GM21526 (cell line): Measurements from ENCODE around the gene RACGAP1.

ENCODE experiments used
- ATAC-seq: cut with Tn5 transposase; IDR thresholded peaks from one replicate; pipeline ENCODE4 v1.9.1; 2021; ENCODE audit warnings: moderate library complexity; ENCODE audit not compliant: unreplicated experiment, low FRiP score

The RACGAP1 gene

DNA sequence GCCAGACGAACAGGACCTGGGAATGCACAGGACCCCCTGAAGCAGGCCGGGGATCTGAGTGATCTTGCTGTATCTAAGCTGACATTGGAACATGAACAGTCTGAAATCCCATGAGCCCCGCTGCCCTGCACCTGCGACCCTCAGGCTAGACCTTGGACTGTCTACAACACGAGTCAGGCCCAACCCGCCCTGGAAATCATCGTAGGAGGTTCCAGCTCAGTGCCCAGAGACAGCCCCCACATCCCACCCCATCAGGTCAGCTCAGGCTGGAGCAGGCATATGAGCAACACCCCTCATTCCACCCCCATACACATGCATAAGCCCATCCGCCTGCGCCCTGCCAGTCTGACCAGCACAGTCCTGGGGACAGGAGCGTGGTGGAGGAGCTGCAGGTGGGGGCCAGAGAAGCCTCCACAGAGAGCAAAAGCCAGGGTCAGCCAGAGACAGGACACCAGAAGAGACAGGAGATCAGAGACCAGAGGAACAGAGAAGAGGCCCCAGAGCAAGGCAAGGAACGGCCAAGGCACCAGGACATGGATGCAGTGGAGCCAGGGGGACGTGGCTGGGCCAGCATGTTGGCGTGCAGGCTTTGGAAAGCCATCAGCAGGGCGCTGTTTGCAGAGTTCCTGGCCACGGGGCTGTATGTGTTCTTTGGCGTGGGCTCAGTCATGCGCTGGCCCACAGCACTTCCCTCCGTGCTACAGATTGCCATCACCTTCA lies 52.5 kb downstream of the RACGAP1 start, which contains the start of gene AQP6:
TSS of gene AQP6 (plus strand) at position 307 of the 720 bp plus-strand sequence. CDS start at position 534, 227 bp downstream.
- ATAC-seq: no peak

DNA sequence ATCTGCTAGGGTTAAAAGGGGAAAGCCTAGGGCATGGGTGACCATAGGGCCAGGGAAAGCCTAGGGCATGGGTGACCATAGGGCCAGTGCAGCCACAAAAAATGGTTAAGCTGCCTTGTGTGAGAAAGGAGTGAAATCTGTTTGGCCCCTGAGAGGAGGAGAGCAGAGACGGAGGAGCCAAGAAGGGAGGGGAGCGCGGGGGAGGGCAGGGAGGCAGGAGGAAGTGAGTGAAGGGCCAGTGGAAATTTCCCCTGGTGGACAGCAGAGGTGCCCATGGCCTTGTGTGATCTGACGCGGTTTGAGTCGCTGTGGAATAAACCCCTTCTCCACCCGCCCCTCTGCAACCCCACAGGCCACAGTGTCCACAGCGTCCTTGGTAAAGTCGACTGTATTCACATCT lies 53.2 kb downstream of the RACGAP1 start:
- ATAC-seq: no peak

DNA sequence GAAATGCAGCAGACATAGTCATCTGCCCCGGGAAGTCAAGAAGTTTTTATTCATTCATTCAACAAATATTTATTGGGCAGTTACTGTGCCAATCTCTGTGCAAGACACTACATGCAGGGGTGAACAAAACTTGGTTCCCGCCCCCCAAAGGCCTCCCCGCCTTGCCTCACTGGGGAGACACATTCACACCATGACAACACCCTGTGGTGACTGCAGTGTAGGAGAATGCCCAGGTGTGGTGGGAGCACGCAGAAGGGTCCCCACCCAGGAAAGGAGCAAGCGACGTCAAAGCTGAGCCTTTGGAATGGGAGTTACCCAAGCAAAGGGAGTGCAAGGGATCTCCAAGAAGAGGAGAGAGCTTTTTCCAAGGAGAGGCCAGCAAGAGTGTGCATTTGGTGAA lies 54.2 kb downstream of the RACGAP1 start:
- no peak for ATAC-seq

DNA sequence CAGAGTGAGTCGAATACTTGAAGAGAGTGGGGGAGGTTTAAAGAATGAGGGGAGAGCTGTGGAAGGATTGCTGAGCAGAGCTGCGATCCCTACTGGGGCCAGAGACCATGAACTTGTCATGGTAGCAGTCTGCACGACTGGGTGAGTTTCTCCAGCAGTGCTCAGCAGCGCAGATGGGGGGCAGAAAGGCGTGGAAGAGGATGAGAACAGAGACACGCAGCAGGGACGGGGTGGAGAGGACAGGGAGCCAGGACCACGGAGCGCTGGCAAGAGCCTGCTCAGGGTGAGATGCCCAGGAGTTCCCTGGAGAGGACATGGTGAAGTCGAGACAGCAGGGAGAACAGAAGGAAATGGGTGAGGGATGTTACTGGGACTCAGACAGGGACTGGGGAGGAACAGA lies 54.6 kb downstream of the RACGAP1 start:
- no peak for ATAC-seq

DNA sequence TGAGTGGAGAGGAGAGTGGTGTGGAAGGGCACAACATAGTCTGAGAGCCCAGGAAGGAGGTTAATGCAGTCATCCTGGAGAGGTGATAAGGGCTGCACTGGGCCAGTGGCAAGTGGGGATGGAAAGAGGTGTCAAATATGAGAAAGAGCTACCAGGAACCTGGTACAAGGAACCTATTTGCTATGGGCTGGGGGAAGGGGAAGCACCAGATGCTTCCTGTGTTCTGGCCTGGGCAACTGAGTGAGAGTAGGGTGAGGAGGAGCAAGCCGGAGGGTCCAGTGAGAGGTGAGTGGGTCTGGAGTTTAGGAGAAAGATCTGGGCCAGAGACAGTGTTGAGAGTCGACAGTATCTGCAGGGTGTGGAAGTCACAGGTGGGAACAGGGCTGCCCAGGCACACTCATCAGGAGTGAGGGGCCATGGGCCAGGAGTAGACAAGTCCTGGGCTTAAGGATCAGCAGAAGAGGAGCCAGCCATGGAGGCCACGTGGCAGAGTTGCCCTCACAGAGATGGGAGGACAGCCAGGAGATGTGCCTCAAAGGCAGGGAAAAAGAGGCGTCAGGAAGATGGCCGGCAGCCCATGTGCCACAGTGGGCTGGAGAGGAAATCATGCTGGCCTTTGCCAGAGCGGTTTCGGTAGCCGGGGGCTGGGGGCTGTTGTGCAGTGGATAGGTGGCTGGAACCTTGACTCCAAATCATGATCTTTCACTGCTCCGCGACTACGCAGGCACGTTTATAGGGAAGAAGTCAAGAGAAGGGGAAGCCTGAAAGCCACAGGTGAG lies 55.5 kb downstream of the RACGAP1 start:
- ATAC-seq: no peak

DNA sequence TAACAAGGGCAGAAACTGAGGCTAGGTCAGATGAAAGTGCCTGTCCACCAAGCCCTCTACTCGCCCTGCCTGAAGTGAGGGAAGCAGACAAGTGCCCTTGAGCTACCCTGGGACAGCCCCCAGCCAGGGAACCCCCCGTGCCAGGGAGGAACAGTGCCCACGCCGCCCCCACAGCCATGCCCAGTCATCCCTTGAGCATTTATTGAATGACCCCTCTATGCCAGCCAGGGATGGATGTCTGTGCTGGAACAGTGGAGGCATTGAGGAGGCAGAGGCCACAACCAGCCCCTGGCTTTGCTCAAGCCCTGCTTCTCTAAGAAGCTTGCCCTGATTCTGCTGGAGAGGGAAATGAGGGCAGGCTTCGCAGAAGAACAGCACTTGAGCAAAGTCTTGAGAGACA lies 56.3 kb downstream of the RACGAP1 start:
- ATAC-seq: no peak

DNA sequence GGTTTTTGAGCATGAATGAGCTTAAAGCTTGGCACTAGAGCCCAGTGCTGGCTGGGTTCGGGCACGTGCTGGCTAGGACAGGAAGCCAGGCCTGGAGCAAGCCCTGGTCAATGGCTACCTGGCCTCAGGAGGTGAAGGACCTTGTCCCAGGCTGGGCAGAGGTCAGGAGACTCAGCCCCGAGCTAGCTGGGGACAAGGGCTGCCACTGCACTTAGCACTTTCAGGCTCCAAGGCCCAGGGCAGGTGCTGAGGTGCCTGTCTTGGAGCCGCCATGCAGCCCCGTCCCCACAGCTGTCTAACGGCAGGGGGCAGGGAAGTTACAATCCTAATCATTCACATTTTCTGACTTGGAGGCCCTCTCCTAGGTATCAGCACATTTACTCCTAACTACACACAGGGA lies 56.8 kb downstream of the RACGAP1 start:
- ATAC-seq: no peak

DNA sequence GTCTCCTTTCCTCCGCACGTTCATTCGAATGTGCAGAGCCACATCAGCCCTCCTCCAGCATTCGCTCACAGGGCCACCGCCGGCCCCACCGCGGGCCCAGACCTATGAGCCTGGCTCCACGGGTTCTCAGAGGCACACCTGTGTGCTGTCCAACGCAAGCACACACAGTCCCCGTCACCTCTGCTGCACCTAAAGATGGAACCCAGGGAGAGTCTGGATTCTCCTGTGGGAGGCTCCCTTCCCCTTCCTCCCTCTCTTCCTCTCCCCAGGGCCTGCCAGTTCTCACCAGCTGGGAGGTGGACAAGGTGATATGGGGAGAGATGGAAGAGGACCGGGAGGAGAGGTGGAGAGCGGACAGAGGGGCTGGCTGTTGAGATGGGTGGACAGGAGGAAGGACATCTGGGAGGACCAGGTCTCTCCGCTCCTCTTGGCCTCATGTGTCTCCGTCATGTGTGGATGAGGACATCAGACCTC lies 57.5 kb downstream of the RACGAP1 start:
- no peak for ATAC-seq

DNA sequence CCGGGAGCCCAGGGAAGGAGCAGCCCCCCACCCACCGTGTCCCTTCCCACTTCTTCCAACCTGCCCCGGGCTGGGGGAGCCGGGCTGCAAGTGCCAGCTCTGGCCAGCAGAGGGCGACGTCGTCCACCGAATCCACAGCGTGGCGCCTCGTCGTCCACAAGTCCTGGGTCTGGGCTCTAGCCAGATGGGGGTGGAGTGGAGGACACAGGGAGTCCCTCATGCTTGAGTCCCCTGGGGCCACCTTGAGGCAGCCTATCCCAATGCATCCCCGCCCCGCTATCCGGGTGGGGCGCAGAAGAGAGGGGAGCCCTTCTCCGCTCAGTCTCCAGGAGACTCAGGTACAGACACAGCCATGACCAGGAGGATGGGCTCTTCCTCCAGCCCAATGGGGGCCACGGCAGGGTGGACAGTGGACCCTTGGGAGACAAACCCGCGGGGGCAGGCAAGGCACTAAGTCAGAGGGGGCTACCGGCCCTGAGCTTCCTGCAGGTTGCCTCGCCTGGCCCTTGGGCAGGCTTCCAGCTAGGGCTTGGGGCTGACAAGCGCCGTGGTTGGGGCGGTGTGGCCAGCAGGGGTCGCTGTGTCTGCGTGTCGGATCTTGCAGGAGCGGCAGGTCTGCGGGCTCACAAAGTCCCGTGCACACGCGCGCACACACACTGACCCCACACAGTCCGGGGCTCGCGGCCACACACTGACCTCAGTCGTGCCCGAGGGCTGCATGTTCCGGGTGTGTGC lies 58.1 kb downstream of the RACGAP1 start:
- ATAC-seq: peak; percentile 56

DNA sequence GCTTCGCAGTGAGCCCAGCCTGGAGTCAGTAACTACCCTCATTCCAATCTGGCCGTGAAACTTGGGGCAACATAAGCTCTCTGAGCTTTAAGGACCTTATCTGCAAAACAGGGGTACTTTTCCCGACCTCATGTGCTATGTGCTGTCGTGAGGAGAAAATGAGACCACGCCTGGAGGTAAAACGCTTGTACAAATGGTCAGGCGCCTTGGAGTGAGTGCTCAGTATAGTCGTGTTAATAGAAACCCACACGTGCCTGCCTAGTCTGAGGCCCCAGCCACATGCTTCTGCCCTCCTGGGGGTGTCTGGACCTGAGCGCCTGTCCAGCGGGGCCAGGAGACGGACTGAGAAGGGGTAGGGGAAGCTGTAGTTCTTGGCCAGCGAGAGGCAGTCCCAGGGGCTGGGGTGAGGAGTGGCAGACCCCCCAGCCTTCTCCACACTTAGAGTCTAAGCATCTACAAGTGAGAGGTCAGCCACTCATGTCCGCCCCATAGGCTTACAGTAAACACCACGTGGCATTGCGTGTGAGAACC lies 58.7 kb downstream of the RACGAP1 start:
- ATAC-seq: no peak

DNA sequence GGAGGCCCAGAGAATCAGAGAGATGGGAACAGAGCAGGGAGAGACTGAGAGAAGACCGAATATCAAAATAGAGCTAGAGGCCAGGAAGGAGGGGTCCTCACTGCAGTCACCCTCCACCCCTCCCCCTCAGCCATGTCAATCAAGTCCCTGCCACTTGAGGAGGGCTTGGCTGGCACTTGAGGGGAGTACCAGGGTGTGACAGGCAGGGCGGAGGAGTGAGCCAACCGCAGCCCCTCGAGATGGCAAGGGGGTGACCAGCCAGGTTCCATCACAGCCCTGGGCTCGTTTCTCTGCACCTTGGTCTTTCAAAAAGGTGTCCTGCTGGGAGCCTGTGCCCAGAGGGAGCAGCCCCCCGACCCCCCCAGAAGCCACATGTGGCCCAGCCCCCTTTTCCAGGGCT lies 59.5 kb downstream of the RACGAP1 start:
- ATAC-seq: no peak

DNA sequence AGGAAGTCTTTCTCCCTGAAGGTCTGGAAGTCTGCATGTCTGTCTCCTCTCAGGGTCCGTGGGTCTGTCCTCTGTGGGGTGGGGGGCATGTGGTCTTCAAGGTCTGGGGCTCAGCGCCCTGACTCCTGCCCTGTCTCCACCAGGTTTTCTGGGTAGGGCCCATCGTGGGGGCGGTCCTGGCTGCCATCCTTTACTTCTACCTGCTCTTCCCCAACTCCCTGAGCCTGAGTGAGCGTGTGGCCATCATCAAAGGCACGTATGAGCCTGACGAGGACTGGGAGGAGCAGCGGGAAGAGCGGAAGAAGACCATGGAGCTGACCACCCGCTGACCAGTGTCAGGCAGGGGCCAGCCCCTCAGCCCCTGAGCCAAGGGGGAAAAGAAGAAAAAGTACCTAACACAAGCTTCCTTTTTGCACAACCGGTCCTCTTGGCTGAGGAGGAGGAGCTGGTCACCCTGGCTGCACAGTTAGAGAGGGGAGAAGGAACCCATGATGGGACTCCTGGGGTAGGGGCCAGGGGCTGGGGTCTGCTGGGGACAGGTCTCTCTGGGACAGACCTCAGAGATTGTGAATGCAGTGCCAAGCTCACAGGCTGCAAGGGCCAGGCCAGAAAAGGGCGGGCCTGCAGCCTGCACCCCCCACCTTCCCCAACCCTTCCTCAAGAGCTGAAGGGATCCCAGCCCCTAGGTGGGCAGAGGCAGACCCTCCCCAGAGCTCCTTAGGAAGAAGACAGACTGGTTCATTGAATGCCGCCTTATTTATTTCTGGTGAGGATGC lies 60.3 kb downstream of the RACGAP1 start:
- ATAC-seq: no peak

DNA sequence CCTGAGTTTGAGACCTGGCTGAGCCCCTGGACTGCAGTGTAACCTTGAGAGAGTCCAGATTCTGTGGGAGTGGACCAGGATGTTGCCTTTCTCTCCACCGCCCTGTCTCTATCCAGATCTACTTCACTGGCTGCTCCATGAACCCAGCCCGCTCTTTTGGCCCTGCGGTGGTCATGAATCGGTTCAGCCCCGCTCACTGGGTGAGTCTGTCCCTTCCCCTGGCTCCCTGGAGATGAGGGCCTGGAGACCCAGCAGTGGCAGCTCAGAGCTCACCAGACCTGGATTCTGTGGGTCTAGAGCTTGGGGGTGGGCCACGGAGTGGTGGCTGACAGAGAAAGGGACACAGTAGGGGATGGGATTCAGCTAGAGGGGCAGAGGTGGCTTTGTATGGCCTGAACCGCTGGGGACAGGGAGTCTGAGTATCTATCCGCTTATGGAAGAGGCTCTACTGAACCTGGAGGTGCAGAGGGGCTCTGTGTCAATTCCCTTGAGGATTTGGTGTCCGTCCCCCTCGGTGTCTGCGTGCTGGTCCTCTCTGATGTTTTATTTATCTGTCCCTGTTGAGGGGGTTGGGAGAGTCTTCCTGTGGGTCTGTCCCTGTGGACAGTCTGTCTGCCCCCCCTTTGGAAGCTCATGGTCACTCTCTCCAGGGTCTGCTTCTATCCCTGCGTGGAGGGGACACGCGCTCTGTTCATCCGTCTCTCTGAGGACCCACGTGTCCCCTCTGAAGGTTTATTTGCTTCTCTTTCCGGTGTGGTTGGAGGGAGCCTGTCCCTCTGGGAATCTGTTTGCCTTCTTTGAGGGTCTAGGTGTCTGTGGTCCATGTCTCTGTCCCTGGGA lies 61.1 kb downstream of the RACGAP1 start:
- ATAC-seq: no peak

DNA sequence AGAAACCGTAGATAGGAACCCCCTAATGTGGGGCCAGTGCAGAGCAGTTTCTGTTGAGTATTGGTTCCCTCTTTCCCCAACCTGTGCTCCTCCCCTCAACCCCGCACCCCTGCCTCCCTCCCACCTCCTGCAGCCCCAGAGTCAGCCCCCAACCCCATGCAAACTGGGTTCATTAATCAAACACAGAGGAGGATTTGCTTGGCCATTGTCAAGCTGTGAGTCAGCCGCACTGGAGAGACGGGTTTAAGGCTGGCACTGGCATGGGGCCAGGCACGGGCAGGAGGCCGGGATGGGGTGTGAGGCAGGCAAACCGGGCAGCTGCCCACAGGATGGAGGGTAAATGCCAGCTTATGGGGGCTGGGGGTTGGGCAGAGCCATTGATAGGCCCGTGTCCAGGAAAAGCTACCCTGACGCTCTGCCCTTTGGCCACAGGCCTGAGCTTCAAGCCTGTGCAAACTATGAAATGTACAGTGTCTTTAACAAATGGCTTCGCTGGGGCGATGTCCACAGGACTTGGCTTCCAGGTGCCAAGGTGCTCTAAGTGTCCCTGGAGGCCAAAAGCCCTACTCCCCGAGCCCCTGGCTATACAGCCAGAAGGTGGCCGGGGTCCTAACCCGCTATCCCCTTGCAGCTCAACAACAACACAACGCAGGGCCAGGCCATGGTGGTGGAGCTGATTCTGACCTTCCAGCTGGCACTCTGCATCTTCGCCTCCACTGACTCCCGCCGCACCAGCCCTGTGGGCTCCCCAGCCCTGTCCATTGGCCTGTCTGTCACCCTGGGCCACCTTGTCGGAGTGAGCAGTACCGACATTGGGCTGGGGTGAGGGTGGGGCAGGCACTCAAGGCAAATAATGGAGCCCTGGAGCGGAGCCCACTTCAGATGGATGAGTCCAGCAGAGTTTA lies 62.2 kb downstream of the RACGAP1 start:
- ATAC-seq: no peak

DNA sequence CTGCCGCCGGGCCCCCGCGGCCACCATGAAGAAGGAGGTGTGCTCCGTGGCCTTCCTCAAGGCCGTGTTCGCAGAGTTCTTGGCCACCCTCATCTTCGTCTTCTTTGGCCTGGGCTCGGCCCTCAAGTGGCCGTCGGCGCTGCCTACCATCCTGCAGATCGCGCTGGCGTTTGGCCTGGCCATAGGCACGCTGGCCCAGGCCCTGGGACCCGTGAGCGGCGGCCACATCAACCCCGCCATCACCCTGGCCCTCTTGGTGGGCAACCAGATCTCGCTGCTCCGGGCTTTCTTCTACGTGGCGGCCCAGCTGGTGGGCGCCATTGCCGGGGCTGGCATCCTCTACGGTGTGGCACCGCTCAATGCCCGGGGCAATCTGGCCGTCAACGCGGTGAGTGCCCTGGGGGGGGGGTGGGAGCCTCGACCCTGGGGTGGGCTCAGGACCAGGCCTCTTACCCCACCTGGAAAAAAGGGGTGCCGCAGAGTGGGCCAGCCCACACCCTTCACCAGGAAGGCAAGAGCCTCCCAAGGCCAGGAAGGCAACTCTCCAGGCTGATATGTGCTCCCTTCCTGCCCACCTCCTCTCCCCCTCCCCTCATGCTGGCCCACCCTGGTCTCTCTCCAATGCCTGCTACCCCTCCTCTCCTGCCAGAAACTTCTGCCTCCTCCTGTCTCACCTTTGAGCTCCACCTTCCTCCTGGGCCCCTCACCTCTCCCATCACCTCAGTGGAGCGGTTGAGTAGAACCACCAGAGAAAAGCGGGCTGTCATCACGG lies 63.1 kb downstream of the RACGAP1 start:
- ATAC-seq: no peak

DNA sequence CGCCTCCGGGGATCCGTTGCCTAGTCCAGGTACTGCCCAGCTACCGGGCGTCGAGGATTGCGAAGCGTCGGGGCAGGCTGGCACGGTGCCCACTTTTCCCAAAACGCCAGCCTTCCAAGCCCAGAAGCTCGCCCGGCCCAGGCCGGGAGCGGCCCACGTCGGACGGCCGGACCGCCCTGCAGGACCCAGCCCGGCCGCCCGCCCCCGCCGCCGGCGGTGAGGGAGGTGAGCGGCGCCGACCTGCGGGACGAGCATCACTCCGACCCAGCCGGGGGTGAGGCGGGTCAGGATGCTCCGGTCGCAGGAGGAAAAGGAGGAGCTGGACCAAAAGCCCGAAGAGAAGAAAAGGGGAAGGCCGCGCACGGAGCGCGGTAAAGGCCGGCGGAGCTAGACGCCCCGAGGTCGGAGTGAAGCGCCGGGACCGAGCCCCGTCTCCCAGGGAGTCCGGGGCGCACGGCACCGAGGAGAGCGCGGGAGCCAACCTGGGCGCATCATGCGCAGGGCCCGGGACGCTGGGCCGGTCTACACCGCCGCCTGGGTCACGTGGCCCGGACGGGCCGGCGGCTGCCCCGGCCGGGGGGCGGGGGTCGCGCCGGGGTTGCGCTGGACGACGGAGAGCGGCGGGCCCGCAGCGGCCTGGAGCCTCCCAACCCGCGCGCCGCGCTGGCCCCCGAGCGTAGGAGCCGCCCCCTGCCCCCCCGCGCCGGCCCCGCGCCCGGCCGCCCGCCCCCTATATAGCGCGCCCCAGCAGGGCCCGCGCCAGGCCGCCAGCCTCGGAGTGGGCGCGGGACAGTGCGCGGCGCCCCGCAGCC lies 64.0 kb downstream of the RACGAP1 start, which contains the start of gene AQP5:
TSS of gene AQP5 (plus strand) at position 762 of the 812 bp plus-strand sequence. CDS start 146 bp downstream, outside the sequence.
- ATAC-seq: no peak
